ENCODE results near the gene MMD.
"Not testable (repeated sequence)": the region's sequence is repeated elsewhere in the genome, so short reads cannot be mapped to it uniquely, and the experiment has no call there.

Gene MMD

GRCh38 chr17:55391764-55392467, 29.7 kb downstream of the MMD start:
- DNase-seq, result no peak

- no peak for DNase-seq
Observed at GRCh38 chr17:55391244-55391757, 30.3 kb downstream of the MMD start.

GRCh38 chr17:55390364-55390977, 31.2 kb downstream of the MMD start:
- DNase-seq, result no peak

GRCh38 chr17:55389715-55390114, 31.9 kb downstream of the MMD start:
- not testable (repeated sequence) for DNase-seq

- DNase-seq, result no peak
Observed at GRCh38 chr17:55388842-55389241, 32.8 kb downstream of the MMD start.

- no peak for DNase-seq
Observed at GRCh38 chr17:55386796-55387332, 34.8 kb downstream of the MMD start.

- DNase-seq, result no peak
Observed at GRCh38 chr17:55384643-55385232, 36.9 kb downstream of the MMD start.

- no peak for DNase-seq
Observed at GRCh38 chr17:55383771-55384642, 37.6 kb downstream of the MMD start.

- DNase-seq, result no peak
Observed at GRCh38 chr17:55381017-55381770, 40.4 kb downstream of the MMD start.

GRCh38 chr17:55377671-55378275, 43.9 kb downstream of the MMD start:
- no peak for DNase-seq

- DNase-seq, result no peak
Observed at GRCh38 chr17:55368706-55369105, 52.9 kb downstream of the MMD start.

- no peak for DNase-seq
Observed at GRCh38 chr17:55366020-55366481, 55.6 kb downstream of the MMD start.

GRCh38 chr17:55363033-55363432, 58.6 kb downstream of the MMD start:
- DNase-seq, result no peak

GRCh38 chr17:55360971-55361370, 60.7 kb downstream of the MMD start:
- DNase-seq, result no peak

- peak; percentile 59 to 63 for DNase-seq
Observed at GRCh38 chr17:55356434-55357328, 65.0 kb downstream of the MMD start.

GRCh38 chr17:55354941-55355340, 66.7 kb downstream of the MMD start:
- no peak for DNase-seq

GRCh38 chr17:55354010-55354409, 67.6 kb downstream of the MMD start:
- no peak for DNase-seq

- peak; percentile 5 to 14 for DNase-seq
Observed at GRCh38 chr17:55351226-55351625, 70.4 kb downstream of the MMD start.

- no peak for DNase-seq
Observed at GRCh38 chr17:55350825-55351205, 70.8 kb downstream of the MMD start.

GRCh38 chr17:55348749-55349354, 72.8 kb downstream of the MMD start:
- DNase-seq, result peak; percentile 41 to 43

Data from inflammatory macrophage (primary cell).